WTC11 (cell line): ENCODE results near the gene ZNF592.

Source experiments
- AFF4 ChIP-seq: sonication (generic); formaldehyde crosslinking; IDR thresholded peaks from 2 replicates; pipeline ENCODE4 v1.8.1; 2023; ENCODE audit warnings: mild to moderate bottlenecking, missing genetic modification reagents, borderline replicate concordance
- ATF3 ChIP-seq: sonication (generic); formaldehyde crosslinking; conservative IDR thresholded peaks from 2 replicates; pipeline ENCODE4 v1.8.1; 2022; ENCODE audit warnings: mild to moderate bottlenecking, missing genetic modification reagents
- CREB1 ChIP-seq: sonication (generic); formaldehyde crosslinking; IDR thresholded peaks from 2 replicates; pipeline ENCODE4 v1.8.0; 2023; ENCODE audit warnings: mild to moderate bottlenecking, missing genetic modification reagents
- CTCF ChIP-seq: fragments of 200-600 bp; IDR thresholded peaks from 2 replicates; pipeline ENCODE4 v1.8.0; 2022; ENCODE audit warnings: antibody characterized with exemption
- NR2C2 ChIP-seq: sonication (generic); formaldehyde crosslinking; IDR thresholded peaks from 2 replicates; pipeline ENCODE4 v1.8.0; 2022; ENCODE audit warnings: mild to moderate bottlenecking, missing genetic modification reagents
- SMAD4 ChIP-seq: sonication (generic); formaldehyde crosslinking; IDR thresholded peaks from 2 replicates; pipeline ENCODE4 v1.8.0; 2022; ENCODE audit warnings: mild to moderate bottlenecking, missing genetic modification reagents
- ZNF232 ChIP-seq: sonication (generic); formaldehyde crosslinking; IDR thresholded peaks from 2 replicates; pipeline ENCODE4 v1.8.0; 2022; ENCODE audit warnings: mild to moderate bottlenecking, missing genetic modification reagents

- TF ChIP-seq CTCF, result no peak
- no peak for TF ChIP-seq SMAD4
- TF ChIP-seq AFF4, result no peak
- TF ChIP-seq NR2C2 (CRISPR knock-in tag), result no peak
- TF ChIP-seq ATF3 (CRISPR knock-in tag), result no peak
- no peak for TF ChIP-seq CREB1 (CRISPR knock-in tag)
- no peak for TF ChIP-seq ZNF232 (CRISPR knock-in tag)
These were observed 51.3 kb downstream of the ZNF592 start for GRCh38 chr15:84799511-84800187.
